ENCODE data around the gene GPR139.

GRCh38 chr16:20064520-20064919, 9.2 kb downstream of the GPR139 start:
- TF ChIP-seq POLR2AphosphoS5 (IDR thresholded peaks at IDR 0.05; ENCODE audit: insufficient read depth in 1 of 2, low read depth in 1 of 2) (no peak), CTCF (IDR thresholded peaks at IDR 0.05) (no peak)
